PC-3 (cell line): ENCODE measurements around the gene IL19. TPM values are rescaled to one million over a fixed set of nuclear protein-coding genes. Genes with fewer than 3 reads are reported as not detected.

Source experiments
- ATAC-seq: fragments of 200-7000 bp; cut with Tn5 transposase; 2 replicates; pipeline ENCODE4 v1.9.1; 2020; ENCODE audit warnings: mild to moderate bottlenecking, moderate library complexity
- BruUV-seq: library from RNA; stranded (reverse); fragments of 400-500 nt; replicated peaks from 2 replicates; lab custom pipeline; 2021; lab: Mats Ljungman, UMichigan
- CTCF ChIA-PET: fragments of 300-600 bp; sonication (Branson Sonifier 250); formaldehyde crosslinking; loops from one replicate; lab custom pipeline; 2022; ENCODE audit warnings: antibody characterized with exemption; lab: Charles Lee
- POLR2A ChIA-PET: fragments of 300-600 bp; sonication (Branson Sonifier 250); formaldehyde crosslinking; loops from one replicate; lab custom pipeline; 2022; ENCODE audit warnings: antibody characterized with exemption; ENCODE audit not compliant: unreplicated experiment; lab: Charles Lee
- DNase-seq: peaks from one replicate; pipeline ENCODE4 v3.0.0-alpha.2; 2015
- H2AFZ ChIP-seq: fragments of 300-600 bp; sonication (generic); 2 replicates; pipeline ENCODE4 v1.6.0; 2016; ENCODE audit warnings: antibody characterized with exemption, low read length
- H3F3A ChIP-seq: fragments of 300-600 bp; sonication (generic); one replicate; pipeline ENCODE4 v1.6.0; 2017; ENCODE audit warnings: antibody characterized with exemption, low read length, control low read depth, mild to moderate bottlenecking; ENCODE audit not compliant: unreplicated experiment
- H3K27ac ChIP-seq: fragments of 300-600 bp; sonication (generic); 2 replicates; pipeline ENCODE4 v1.5.1; 2016; ENCODE audit warnings: mild to moderate bottlenecking, low read length
- H3K27me3 ChIP-seq: fragments of 300-600 bp; sonication (generic); 2 replicates; pipeline ENCODE4 v1.6.1; 2016; ENCODE audit warnings: low read length, mixed read lengths
- H3K36me3 ChIP-seq: fragments of 300-600 bp; sonication (generic); 2 replicates; pipeline ENCODE4 v1.6.1; 2016; ENCODE audit warnings: low read depth, mixed run types, low read length, mixed read lengths
- H3K4me1 ChIP-seq: fragments of 300-600 bp; sonication (generic); 2 replicates; pipeline ENCODE4 v1.5.1; 2016; ENCODE audit warnings: low read length; ENCODE audit not compliant: insufficient read depth
- H3K4me2 ChIP-seq: fragments of 300-600 bp; sonication (generic); 2 replicates; pipeline ENCODE4 v1.6.0; 2016; ENCODE audit warnings: low read length
- H3K4me3 ChIP-seq: fragments of 300-600 bp; sonication (generic); 2 replicates; pipeline ENCODE4 v1.5.1; 2016; ENCODE audit warnings: mild to moderate bottlenecking, low read length, mixed read lengths
- H3K79me2 ChIP-seq: fragments of 300-600 bp; sonication (generic); 2 replicates; pipeline ENCODE4 v1.6.1; 2017; ENCODE audit warnings: low read length, mixed read lengths
- H3K9ac ChIP-seq: fragments of 300-600 bp; sonication (generic); 2 replicates; pipeline ENCODE4 v1.6.0; 2016; ENCODE audit warnings: mild to moderate bottlenecking, low read length
- H3K9me2 ChIP-seq: fragments of 300-600 bp; sonication (generic); replicated peaks from 2 replicates; pipeline ENCODE4 v1.6.1; 2016; ENCODE audit warnings: mixed run types, low read length, mixed read lengths
- H3K9me3 ChIP-seq: fragments of 300-600 bp; sonication (generic); 2 replicates; pipeline ENCODE4 v1.6.1; 2016; ENCODE audit warnings: low read length, mixed read lengths
- H4K20me1 ChIP-seq: fragments of 300-600 bp; sonication (generic); 2 replicates; pipeline ENCODE4 v1.6.1; 2016; ENCODE audit warnings: low read length, mixed read lengths
- EZH2 ChIP-seq: fragments of 300-600 bp; sonication (generic); IDR thresholded peaks from one replicate; pipeline ENCODE4 v1.6.1; 2017; ENCODE audit warnings: antibody characterized with exemption, mild to moderate bottlenecking, low read length; ENCODE audit not compliant: unreplicated experiment
- EZH2phosphoT487 ChIP-seq: fragments of 300-600 bp; sonication (generic); IDR thresholded peaks from 2 replicates; pipeline ENCODE4 v1.6.1; 2018; ENCODE audit warnings: mild to moderate bottlenecking, antibody characterized with exemption, low read length, borderline replicate concordance
- intact Hi-C: fragments of 100-400 bp; cut with micrococcal nuclease; formaldehyde crosslinking; loops from 2 replicates; pipeline ENCODE4 v1.9.0; 2023
- total RNA-seq: library from RNA; depleted of rRNA; stranded (reverse); fragments of >200 nt; gene quantifications from 2 replicates; pipeline ENCODE4 v1.2.3, GENCODE V29; 2014
- TF ChIP-seq, protein P1 (sequence below): fragments of 300-600 bp; sonication (generic); conservative IDR thresholded peaks from 2 replicates; pipeline ENCODE4 v1.5.1; 2017; ENCODE audit warnings: antibody characterized with exemption, low read depth, mild to moderate bottlenecking, low read length

IL19 gene
- total RNA-seq, 1 experiment from 2014 or later, result not detected

DNA sequence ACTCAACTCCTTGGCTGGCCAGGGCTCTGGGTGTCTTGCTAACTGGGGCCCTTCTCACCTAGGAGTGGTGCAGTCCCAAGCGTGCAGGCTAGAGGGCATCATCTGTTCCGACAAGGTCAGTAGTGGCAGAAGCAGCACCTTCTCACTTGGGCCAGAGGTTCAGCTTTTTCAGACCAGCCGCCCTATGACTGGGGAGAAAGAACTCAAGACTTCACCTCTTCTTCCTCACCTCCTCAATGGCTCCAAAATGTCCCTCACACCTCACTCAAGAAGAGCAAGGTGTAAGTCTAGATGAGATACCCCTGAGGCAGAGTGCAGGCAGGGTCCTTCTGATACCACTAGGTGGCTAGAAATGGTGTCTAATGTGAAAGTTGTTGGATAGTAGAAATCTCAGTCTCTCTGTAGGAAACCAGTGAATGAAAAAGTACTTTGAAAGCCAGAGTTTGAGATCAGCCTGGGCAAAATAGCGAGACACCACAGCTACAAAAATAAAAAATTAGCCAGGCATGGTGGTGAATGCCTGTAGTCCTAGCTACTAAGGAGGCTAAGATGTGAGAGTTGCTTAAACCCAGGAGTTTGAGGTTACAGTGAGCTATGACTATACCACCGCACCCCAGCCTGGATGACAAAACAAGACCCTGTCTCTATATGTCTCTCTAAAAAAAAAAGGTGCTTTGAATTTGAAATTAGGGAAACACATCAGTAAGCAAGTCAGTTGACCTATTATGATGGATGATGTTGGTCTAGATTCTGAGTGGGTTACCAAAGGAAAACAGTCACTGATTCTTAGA is 86.3 kb downstream of the IL19 start:
- ChIA-PET CTCF (interaction anchor here (0.6 kb wide), 2 partner anchors 56 to 123 kb away, joined by 5 to 6 read pairs; no protein-coding TSS in a partner anchor), POLR2A (no interaction called here)
- TF ChIP-seq EZH2phosphoT487 (no peak), EZH2 (no peak)
- TF ChIP-seq, protein P1, sequence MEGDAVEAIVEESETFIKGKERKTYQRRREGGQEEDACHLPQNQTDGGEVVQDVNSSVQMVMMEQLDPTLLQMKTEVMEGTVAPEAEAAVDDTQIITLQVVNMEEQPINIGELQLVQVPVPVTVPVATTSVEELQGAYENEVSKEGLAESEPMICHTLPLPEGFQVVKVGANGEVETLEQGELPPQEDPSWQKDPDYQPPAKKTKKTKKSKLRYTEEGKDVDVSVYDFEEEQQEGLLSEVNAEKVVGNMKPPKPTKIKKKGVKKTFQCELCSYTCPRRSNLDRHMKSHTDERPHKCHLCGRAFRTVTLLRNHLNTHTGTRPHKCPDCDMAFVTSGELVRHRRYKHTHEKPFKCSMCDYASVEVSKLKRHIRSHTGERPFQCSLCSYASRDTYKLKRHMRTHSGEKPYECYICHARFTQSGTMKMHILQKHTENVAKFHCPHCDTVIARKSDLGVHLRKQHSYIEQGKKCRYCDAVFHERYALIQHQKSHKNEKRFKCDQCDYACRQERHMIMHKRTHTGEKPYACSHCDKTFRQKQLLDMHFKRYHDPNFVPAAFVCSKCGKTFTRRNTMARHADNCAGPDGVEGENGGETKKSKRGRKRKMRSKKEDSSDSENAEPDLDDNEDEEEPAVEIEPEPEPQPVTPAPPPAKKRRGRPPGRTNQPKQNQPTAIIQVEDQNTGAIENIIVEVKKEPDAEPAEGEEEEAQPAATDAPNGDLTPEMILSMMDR, result peak; percentile 85
- Histone ChIP-seq H3K4me1 (peaks cover 5% of the 10 kb centered on the region; the same call in 1 of the 2 replicates), H3K27ac (no peak overlapping the region), H3K9ac (no peak overlapping the region), H3K4me3 (no peak overlapping the region), H3K4me2 (no peak overlapping the region), H4K20me1 (no peaks in the 10 kb centered on the region), H3K9me2 (no peaks in the 10 kb centered on the region), H3F3A (no peaks in the 10 kb centered on the region), H2AFZ (no peak overlapping the region), H3K9me3 (peaks cover 9% of the 10 kb centered on the region), H3K36me3 (no peaks in the 10 kb centered on the region), H3K27me3 (peaks cover 8% of the 10 kb centered on the region), H3K79me2 (no peaks in the 10 kb centered on the region)
- ATAC-seq, result peak; percentile 80
- DNase-seq, result peak; percentile 51
- BruUV-seq, result no TSS peak
- intact Hi-C loops, result loop anchor here (1.0 kb wide), 1 partner anchor 55 kb away; no protein-coding TSS in a partner anchor

DNA sequence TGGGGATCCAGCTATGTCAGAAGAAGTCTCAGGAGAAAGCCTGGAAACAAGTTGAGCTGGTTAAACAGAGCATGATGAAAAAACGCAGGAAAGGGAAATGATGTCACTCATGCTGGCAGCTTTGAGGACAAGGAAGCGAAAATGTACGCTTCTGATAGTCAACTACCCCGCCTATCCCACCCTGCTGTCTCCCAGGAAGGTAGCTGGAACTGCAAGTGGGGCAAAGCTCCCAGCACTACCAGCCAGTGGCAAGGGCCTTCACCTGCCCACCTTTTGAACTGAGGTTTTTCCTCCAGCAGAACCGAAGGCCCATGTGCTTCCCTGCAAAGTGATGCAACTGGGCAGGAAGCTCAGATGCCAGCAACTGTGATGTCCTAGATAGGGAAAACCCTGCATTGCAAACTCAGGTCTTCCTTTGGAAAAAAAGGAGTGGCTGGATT is 88.5 kb downstream of the IL19 start:
- H3F3A ChIP-seq, result no peaks in the 10 kb centered on the region
- ChIA-PET POLR2A (interaction anchor here (0.6 to 0.7 kb wide), 3 partner anchors 31 to 664 kb away, joined by 3 to 5 read pairs (median 3); no protein-coding TSS in a partner anchor), CTCF (no interaction called here)
- no peaks in the 10 kb centered on the region for H3K9me2 ChIP-seq
- peak overlapping the region; percentile 55 for H2AFZ ChIP-seq
- H3K27me3 ChIP-seq, result peaks cover 8% of the 10 kb centered on the region; the same call in 1 of the 2 replicates
- no peak for ATAC-seq
- no peaks in the 10 kb centered on the region for H4K20me1 ChIP-seq
- peaks cover 5% of the 10 kb centered on the region; the same call in 1 of the 2 replicates for H3K4me1 ChIP-seq
- BruUV-seq, result no TSS peak
- no peak overlapping the region for H3K27ac ChIP-seq
- no peak overlapping the region for H3K4me3 ChIP-seq
- no peaks in the 10 kb centered on the region for H3K36me3 ChIP-seq
- H3K9ac ChIP-seq, result no peak overlapping the region
- no peak overlapping the region for H3K4me2 ChIP-seq
- intact Hi-C loops, result no loop called here
- H3K79me2 ChIP-seq, result no peaks in the 10 kb centered on the region
- DNase-seq, result peak; percentile 51
- TF ChIP-seq, protein P1, result no peak
- TF ChIP-seq EZH2phosphoT487 (no peak), EZH2 (no peak)
- no peaks in the 10 kb centered on the region for H3K9me3 ChIP-seq

DNA sequence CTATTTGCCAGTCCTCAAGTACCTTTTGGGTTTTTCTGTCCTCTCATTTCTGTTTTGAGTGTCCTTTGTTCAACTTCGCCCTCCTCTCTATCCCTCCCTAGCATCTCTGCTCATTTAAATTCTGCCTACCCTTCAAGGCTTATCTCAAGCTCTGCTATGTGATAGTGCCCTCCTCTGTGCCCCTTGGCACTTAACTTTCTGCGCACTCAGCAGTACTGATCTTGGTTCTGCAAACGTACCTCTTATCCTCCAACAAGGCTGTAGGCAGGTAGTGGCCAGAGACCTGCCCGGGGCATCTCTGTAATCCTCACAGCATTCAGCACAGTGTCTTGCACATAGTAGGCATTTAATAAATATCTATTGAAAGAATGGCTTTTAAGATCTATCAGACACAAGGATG is 89.6 kb downstream of the IL19 start:
- Histone ChIP-seq H3K9ac (no peak overlapping the region), H3K79me2 (no peaks in the 10 kb centered on the region), H3K9me2 (no peaks in the 10 kb centered on the region), H3K27me3 (peaks cover 8% of the 10 kb centered on the region; the same call in 1 of the 2 replicates), H3K27ac (no peak overlapping the region), H3K4me2 (no peak overlapping the region), H3K4me1 (peaks cover 5% of the 10 kb centered on the region; the same call in 1 of the 2 replicates), H3K9me3 (no peaks in the 10 kb centered on the region), H3K4me3 (no peak overlapping the region), H3K36me3 (no peaks in the 10 kb centered on the region), H3F3A (no peaks in the 10 kb centered on the region), H2AFZ (no peak overlapping the region), H4K20me1 (no peaks in the 10 kb centered on the region)
- DNase-seq (no peak), ATAC-seq (no peak)
- CTCF ChIA-PET, result no interaction called here
- POLR2A ChIA-PET, result no interaction called here
- TF ChIP-seq, protein P1, result no peak
- no peak for TF ChIP-seq EZH2phosphoT487
- no peak for TF ChIP-seq EZH2
- intact Hi-C loops, result no loop called here
- BruUV-seq, result no TSS peak
